ENCODE measurements around the gene APOL6.

DNA sequence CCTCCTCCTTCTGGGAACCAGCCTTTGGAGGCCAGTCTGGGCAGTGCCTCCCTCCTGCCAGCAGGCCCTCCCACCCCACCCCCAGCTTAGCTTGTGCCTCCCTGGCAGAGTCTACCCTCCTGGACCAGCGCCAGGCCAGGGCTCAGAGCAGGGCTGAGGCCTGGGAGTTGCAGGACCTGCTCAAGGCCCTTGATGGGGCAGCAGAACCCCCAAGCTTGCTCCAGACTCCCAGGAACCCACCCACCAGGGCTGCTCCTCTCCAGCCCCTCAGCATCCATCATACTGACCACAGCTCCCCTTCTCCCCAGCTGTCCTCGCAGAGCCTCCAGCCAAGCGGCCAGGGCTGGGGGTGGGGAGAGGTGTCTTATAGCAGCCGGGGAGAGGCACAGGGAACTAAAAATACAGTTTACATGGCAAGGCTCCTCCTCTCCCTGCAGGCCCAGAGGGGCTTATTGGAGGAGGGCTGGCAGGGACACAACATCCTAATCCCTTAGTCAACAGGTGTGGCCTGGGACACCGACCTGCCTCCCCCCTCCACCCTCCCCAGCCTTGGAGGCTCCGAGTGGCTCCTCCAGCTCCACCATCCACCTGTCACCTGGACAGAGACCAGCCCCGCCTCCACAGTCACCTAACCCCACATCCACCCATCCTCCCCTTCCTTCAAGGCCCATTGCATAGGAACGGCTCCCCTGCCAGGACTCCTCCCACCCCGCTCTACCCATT, 25.9 kb upstream of the APOL6 start:
- no peak for TF ChIP-seq EZH2 (IDR thresholded peaks at IDR 0.05; ENCODE audit: insufficient read depth, poor library complexity, severe bottlenecking)
- TF ChIP-seq EZH2phosphoT487 (IDR thresholded peaks at IDR 0.05; ENCODE audit: insufficient read depth, low read depth) = no peak
